Endothelial cell of umbilical vein (primary cell): ENCODE measurements around the gene TCERG1L. TPM values are rescaled to one million over a fixed set of nuclear protein-coding genes. Genes with fewer than 3 reads are reported as not detected.

Experiments used
- BruUV-seq: library from RNA; stranded (reverse); fragments of 400-500 nt; replicated peaks from 2 replicates; lab custom pipeline; 2021; lab: Mats Ljungman, UMichigan
- CTCF ChIA-PET: fragments of 300-600, 350-600 bp; sonication (Branson Sonifier 250); formaldehyde crosslinking; loops from one replicate; lab custom pipeline; 2021; ENCODE audit warnings: antibody characterized with exemption, inconsistent platforms; lab: Charles Lee
- POLR2A ChIA-PET: fragments of 300-600, 350-600 bp; sonication (Branson Sonifier 250); formaldehyde crosslinking; loops from one replicate; lab custom pipeline; 2021; ENCODE audit warnings: antibody characterized with exemption, inconsistent platforms; lab: Charles Lee
- DNase-seq: peaks from one replicate; pipeline ENCODE4 v3.0.0-alpha.2; 2011; ENCODE audit warnings: low read depth, low spot score
- FAIRE-seq: peaks from 2 replicates; lab custom pipeline; 2011; peaks lifted over from hg19 to GRCh38; lab: Jason Lieb, UNC
- H2AFZ ChIP-seq: 2 replicates; pipeline ENCODE4 v1.6.0; 2012; ENCODE audit warnings: low read depth, low read length, control low read depth, inconsistent platforms
- H3K27ac ChIP-seq: 2 replicates; pipeline ENCODE4 v1.5.1; 2011; ENCODE audit warnings: low read depth, mild to moderate bottlenecking, control low read depth, low read length, moderate library complexity; ENCODE audit not compliant: insufficient read depth
- H3K27me3 ChIP-seq, 2 experiments: 2 replicates each; pipeline versions ENCODE4 v1.6.0 to v1.6.1; 2011; ENCODE audit warnings: low read length in 2 of 2, mixed read lengths in 1 of 2; ENCODE audit not compliant: control insufficient read depth in 2 of 2, insufficient read depth in 2 of 2
- H3K36me3 ChIP-seq, 2 experiments: 2 replicates in 1 of 2; 3 replicates in 1 of 2; pipeline ENCODE4 v1.5.1; 2011; ENCODE audit warnings: low read length in 2 of 2, mild to moderate bottlenecking in 1 of 2, moderate library complexity in 1 of 2; ENCODE audit not compliant: control insufficient read depth in 2 of 2, insufficient read depth in 2 of 2; ENCODE audit errors: extremely low read depth in 1 of 2
- H3K4me1 ChIP-seq: 3 replicates; pipeline ENCODE4 v1.5.1; 2011; ENCODE audit warnings: mild to moderate bottlenecking, low read length; ENCODE audit not compliant: control insufficient read depth, insufficient read depth; ENCODE audit errors: extremely low read depth
- H3K4me2 ChIP-seq: 2 replicates; pipeline ENCODE4 v1.6.1; 2011; ENCODE audit warnings: low read length, control low read depth, mixed read lengths; ENCODE audit not compliant: insufficient read depth
- H3K4me3 ChIP-seq, 3 experiments: fragments of 200-600 bp in 1 of 3; sonication (generic), shearing (Covaris generic) in 1 of 3; replicated peaks in 1 of 3; 2 replicates each; pipeline ENCODE4 v1.5.1; 2011 to 2016; ENCODE audit warnings: control low read depth in 3 of 3, low read length in 3 of 3, mild to moderate bottlenecking in 2 of 3, inconsistent platforms in 1 of 3, low read depth in 1 of 3, moderate library complexity in 1 of 3; ENCODE audit not compliant: insufficient read depth in 1 of 3
- H3K79me2 ChIP-seq: 2 replicates; pipeline ENCODE4 v1.6.0; 2012; ENCODE audit warnings: low read length, inconsistent platforms; ENCODE audit not compliant: control insufficient read depth, insufficient read depth
- H3K9ac ChIP-seq: replicated peaks from 2 replicates; pipeline ENCODE3; 2011; ENCODE audit warnings: low read length, control low read depth; ENCODE audit not compliant: insufficient read depth; ENCODE audit errors: extremely low read depth
- H3K9me1 ChIP-seq: replicated peaks from 3 replicates; pipeline ENCODE4 v1.6.0; 2011; ENCODE audit warnings: mild to moderate bottlenecking, low read length; ENCODE audit not compliant: control insufficient read depth, insufficient read depth; ENCODE audit errors: extremely low read depth
- H3K9me3 ChIP-seq: replicated peaks from 2 replicates; pipeline ENCODE4 v1.5.1; 2012; ENCODE audit warnings: low read length, inconsistent platforms; ENCODE audit not compliant: control insufficient read depth, insufficient read depth
- H4K20me1 ChIP-seq: replicated peaks from 2 replicates; pipeline ENCODE3; 2011; ENCODE audit warnings: mild to moderate bottlenecking, low read length; ENCODE audit not compliant: control insufficient read depth, insufficient read depth; ENCODE audit errors: extremely low read depth
- EZH2 ChIP-seq: IDR thresholded peaks from 2 replicates; pipeline ENCODE4 v1.6.1; 2012; ENCODE audit warnings: borderline replicate concordance, low read depth, mild to moderate bottlenecking, moderate library complexity, low read length, inconsistent platforms; ENCODE audit not compliant: severe bottlenecking
- FOS ChIP-seq: IDR thresholded peaks from 2 replicates; pipeline ENCODE4 v1.6.1; 2011; ENCODE audit warnings: mild to moderate bottlenecking, low read length, moderate library complexity, borderline replicate concordance; ENCODE audit not compliant: insufficient read depth
- GATA2 ChIP-seq: IDR thresholded peaks from 2 replicates; pipeline ENCODE4 v1.7.0; 2011; ENCODE audit warnings: low read depth, mild to moderate bottlenecking, moderate library complexity, mixed read lengths, low read length; ENCODE audit not compliant: insufficient read length, insufficient read depth
- JUN ChIP-seq: IDR thresholded peaks from 2 replicates; pipeline ENCODE4 v1.6.1; 2011; ENCODE audit warnings: borderline replicate concordance, low read depth; ENCODE audit not compliant: insufficient read length, insufficient read depth
- MYC ChIP-seq: IDR thresholded peaks from one replicate; pipeline ENCODE4 v1.6.1; 2011; ENCODE audit warnings: mild to moderate bottlenecking, low read depth, low read length
- POLR2A ChIP-seq: IDR thresholded peaks from 2 replicates; pipeline ENCODE4 v1.6.1; 2012; ENCODE audit warnings: low read depth, mild to moderate bottlenecking, control low read depth, low read length
- POLR2AphosphoS5 ChIP-seq: IDR thresholded peaks from 2 replicates; pipeline ENCODE4 v1.6.1; 2012; ENCODE audit warnings: low read depth, mild to moderate bottlenecking, control low read depth, low read length, moderate library complexity; ENCODE audit not compliant: insufficient read depth
- dilution Hi-C: fragments of 300-500 bp; cut with MboI; formaldehyde crosslinking; loops from one replicate; pipeline ENCODE4 v1.15.0; 2019; ENCODE audit warnings: low sequenced_read_pairs; ENCODE audit not compliant: extremely low pct_ligation_motif_present
- intact Hi-C: fragments of 100-400 bp; cut with micrococcal nuclease; formaldehyde crosslinking; loops from one replicate; pipeline ENCODE4 v1.10.0; 2022
- polyA plus RNA-seq, 4 experiments: library from polyadenylated mRNA; depleted of rRNA in 3 of 4; stranded (reverse) in 3 of 4; unstranded in 1 of 4; fragments of >200 nt; gene quantifications; 2 replicates each; pipeline versions ENCODE4 v1.2.1 to v1.2.3, GENCODE V29; 2011 to 2012; ENCODE audit warnings: missing spikeins in 1 of 4
- total RNA-seq: library from RNA; stranded (reverse); gene quantifications from 2 replicates; pipeline ENCODE4 v1.2.3, GENCODE V29; 2021
- TF ChIP-seq, protein P1 (sequence below): IDR thresholded peaks from 2 replicates; pipeline ENCODE4 v1.6.1; 2011; ENCODE audit not compliant: insufficient read depth, insufficient read length
- TF ChIP-seq, protein P2 (sequence below), 2 donors: IDR thresholded peaks; 1 replicate in 1 of 2; 2 replicates in 1 of 2; pipeline ENCODE4 v1.5.1; 2011; ENCODE audit warnings: low read length in 2 of 2, mild to moderate bottlenecking in 2 of 2, moderate library complexity in 2 of 2, control low read depth in 1 of 2, inconsistent platforms in 1 of 2, low read depth in 1 of 2; ENCODE audit not compliant: insufficient read depth in 1 of 2; ENCODE audit errors: extremely low read depth in 1 of 2

TCERG1L gene
- total and polyA plus RNA-seq, 2 donors (not counting 3 experiments of a cell fraction or from before 2014, with no cell fraction given) = not detected

DNA sequence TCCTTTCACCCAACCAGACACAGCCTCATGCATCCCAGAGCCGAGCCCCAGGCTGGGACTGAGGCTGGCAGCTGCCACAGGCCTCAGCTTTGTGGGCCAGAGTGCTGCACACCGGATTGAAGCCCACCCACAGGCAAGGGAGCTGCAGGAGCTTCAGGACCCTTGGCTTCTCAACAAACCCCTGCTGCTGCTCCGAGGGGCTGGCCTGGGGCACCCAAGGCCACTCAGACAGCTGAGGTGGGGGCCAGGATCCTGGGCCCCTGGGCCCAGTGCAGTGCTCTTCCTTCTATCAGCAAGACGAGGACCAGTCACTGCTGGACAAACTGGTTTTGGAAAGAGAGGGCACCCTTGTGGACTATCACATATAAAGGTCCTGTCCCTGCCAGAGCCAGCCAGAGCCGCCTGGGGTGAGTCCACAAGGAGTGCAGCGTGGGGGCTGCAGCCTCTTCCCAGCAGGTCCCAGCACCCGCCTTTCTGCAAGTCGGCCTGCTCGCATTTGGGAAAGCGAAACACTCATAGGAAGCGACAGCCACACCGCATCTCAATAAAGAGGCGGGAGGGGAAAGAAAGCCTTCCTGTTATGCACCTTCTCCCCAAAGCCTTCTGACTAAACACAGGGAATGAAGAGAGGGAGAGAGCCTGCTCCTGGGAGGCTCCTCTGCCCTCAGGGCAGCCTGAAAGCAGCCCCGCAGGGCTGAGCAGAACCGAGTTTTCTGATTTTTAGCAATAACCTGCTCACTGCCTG is 9.5 kb upstream of the TCERG1L start:
- Histone ChIP-seq H3K27me3 (no peaks in the 10 kb centered on the region), H3K4me2 (no peak overlapping the region), H3K36me3 (no peaks in the 10 kb centered on the region), H3K27ac (no peak overlapping the region), H3K4me3 (no peak overlapping the region), H3K79me2 (no peaks in the 10 kb centered on the region), H3K9me1 (no peaks in the 10 kb centered on the region), H4K20me1 (no peaks in the 10 kb centered on the region), H3K9ac (no peak overlapping the region), H3K4me1 (no peaks in the 10 kb centered on the region), H3K9me3 (peaks cover 2% of the 10 kb centered on the region), H2AFZ (no peak overlapping the region)
- BruUV-seq = no TSS peak
- no peak for FAIRE-seq
- no peak for DNase-seq
- dilution Hi-C loops = no loop called here
- ChIA-PET CTCF (no interaction called here), POLR2A (no interaction called here)
- TF ChIP-seq, protein P1, sequence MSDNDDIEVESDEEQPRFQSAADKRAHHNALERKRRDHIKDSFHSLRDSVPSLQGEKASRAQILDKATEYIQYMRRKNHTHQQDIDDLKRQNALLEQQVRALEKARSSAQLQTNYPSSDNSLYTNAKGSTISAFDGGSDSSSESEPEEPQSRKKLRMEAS = no peak
- TF ChIP-seq POLR2A = no peak
- TF ChIP-seq FOS = no peak
- no peak for TF ChIP-seq GATA2
- TF ChIP-seq EZH2 = no peak
- no peak for TF ChIP-seq JUN
- no peak for TF ChIP-seq POLR2AphosphoS5
- no peak for TF ChIP-seq MYC
- TF ChIP-seq, protein P2, sequence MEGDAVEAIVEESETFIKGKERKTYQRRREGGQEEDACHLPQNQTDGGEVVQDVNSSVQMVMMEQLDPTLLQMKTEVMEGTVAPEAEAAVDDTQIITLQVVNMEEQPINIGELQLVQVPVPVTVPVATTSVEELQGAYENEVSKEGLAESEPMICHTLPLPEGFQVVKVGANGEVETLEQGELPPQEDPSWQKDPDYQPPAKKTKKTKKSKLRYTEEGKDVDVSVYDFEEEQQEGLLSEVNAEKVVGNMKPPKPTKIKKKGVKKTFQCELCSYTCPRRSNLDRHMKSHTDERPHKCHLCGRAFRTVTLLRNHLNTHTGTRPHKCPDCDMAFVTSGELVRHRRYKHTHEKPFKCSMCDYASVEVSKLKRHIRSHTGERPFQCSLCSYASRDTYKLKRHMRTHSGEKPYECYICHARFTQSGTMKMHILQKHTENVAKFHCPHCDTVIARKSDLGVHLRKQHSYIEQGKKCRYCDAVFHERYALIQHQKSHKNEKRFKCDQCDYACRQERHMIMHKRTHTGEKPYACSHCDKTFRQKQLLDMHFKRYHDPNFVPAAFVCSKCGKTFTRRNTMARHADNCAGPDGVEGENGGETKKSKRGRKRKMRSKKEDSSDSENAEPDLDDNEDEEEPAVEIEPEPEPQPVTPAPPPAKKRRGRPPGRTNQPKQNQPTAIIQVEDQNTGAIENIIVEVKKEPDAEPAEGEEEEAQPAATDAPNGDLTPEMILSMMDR (IDR thresholded peaks at IDR 0.05; ENCODE audit: extremely low read depth in 1 of 2, insufficient read depth in 1 of 2, low read depth in 1 of 2, low read length in 2 of 2) = no peak
- intact Hi-C loops = no loop called here
